RPMI8226 (cell line): ENCODE results near the gene PLVAP.
A peak's percentile ranks its signal among the peaks of the same experiment; 100 is the strongest.

Source experiments
- DNase-seq: peaks from one replicate; pipeline ENCODE4 v3.0.0-alpha.2; 2015

Gene PLVAP, protein sequence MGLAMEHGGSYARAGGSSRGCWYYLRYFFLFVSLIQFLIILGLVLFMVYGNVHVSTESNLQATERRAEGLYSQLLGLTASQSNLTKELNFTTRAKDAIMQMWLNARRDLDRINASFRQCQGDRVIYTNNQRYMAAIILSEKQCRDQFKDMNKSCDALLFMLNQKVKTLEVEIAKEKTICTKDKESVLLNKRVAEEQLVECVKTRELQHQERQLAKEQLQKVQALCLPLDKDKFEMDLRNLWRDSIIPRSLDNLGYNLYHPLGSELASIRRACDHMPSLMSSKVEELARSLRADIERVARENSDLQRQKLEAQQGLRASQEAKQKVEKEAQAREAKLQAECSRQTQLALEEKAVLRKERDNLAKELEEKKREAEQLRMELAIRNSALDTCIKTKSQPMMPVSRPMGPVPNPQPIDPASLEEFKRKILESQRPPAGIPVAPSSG

DNA sequence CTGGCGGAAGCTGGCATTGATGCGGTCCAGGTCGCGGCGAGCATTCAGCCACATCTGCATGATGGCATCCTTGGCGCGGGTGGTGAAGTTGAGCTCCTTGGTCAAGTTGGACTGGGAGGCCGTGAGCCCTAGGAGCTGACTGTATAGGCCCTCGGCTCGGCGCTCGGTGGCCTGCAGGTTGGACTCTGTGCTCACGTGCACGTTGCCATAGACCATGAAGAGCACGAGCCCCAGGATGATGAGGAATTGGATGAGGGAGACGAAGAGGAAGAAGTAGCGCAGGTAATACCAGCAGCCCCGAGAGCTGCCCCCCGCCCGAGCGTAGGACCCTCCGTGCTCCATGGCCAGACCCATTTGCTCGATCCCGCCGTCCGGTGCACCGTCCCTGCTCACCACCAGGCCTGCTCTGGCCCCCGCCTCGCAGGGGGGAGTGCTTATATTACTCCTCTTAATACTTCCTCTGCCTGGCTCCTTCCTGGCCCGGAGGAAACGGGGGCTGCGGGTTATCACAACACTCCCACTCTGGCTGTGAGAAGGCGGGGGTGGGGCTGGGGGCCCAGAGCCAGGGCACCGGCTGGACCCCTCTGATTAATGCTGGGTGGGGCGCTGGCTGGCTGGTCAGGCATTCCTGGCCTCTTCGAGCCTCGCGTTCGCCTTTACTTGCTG, at the start of gene PLVAP:
Gene PLVAP, minus strand, starts transcription at position 408 of the 666 bp plus-strand sequence. Its CDS starts 54 bp downstream, at position 354.
- no peak for DNase-seq

DNA sequence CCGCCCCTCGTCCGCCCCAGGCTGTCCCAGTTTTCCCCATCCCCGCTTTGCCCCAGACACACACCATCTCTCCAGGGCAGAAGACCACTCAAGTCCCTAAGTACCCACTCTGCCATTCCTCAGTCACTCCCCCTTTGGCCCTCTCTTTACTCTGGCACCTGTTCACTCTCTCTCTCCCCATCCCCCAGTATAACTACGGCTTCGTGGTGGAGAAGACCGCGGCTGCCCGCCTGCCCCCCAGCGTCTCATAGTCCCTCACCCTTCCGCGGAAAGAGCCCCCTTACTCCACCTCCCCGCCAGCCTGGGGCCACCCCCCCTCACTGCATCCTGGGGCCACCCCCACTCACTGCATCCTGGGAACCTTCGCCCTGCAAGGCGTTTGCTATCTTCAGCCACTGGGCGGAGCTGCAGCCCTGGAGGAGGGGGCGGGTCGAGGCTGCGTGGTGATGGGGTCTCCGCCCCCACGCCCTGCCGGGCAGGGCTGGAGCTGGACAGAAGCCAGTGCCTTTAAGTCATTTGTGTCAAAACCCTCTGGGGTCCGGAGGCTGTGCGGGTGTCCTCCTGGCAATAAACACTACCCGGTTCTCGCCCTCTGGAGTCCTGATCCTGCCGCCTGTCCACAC, 47.7 kb upstream of the PLVAP start:
- peak; percentile 35 for DNase-seq

DNA sequence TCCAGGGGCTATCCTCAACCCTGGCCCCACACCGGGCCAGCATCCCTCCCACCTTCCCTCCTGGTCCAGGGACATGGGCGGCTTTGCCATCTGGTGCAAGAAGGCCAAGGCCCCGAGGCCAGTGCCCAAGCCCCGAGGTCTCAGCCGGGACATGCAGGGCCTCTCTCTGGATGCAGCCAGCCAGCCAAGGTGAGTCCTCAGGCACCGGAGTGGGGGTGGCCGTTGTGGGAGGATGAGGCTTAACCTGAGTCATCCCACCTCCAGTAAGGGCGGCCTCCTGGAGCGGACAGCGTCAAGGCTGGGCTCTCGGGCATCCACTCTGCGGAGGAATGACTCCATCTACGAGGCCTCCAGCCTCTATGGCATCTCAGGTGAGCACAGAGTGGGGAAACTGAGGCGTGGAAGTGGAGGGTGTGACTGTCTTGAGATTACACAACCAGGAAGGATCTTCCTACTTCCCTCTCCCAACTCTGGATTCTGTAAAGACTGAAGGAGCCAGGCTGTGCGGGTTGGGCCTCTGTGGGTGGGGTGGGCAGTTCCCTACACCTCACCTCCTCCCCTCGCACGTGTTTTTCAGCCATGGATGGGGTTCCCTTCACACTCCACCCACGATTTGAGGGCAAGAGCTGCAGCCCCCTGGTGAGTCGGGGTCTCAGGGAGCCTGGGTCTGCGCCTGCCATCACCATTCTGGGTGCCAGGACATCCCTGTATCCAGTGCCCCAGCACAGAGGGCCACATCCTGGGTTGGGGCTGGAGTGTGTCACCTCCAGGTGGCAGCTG, 46.5 kb upstream of the PLVAP start:
- no peak for DNase-seq

DNA sequence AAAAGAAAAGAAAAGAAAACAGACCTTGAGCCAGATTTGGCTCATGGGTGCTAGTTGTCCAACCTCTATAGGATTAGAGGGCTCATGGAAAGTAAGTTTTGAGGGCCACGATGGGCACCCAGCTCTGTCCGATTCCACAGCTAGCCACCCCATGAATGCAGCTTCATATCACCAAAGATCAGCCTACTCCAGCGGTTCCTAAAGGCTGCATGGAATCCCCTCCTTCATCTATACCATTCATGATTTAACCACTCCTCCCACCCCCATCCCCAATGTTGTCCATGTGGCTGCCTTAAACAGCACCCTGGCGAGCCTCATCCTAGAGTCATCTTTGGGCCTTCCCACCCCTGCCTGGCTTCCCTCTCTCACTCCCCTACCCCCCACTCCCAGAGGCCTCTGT, 44.8 kb upstream of the PLVAP start:
- DNase-seq: no peak

DNA sequence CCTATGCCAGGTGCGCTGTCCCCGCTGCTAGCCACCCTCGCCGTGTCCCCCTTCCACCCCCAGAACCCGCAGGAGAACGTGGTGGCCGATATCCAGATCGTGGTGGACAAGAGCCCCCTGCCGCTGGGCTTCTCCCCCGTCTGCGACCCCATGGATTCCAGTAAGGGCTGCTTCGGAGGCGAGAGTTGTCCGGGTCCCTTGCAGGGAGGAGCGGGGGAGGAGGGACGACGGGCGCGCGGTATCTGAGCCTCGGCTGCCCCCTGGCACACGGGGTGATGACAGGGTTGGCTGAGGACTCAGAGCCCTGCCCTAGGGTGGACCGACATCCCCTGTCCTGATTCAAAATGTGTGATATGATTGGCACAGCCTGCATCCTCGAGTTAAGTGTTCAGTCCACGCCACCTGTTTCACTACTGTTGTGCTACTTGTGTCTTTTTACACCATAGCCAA, 43.4 kb upstream of the PLVAP start:
- peak; percentile 69 for DNase-seq

DNA sequence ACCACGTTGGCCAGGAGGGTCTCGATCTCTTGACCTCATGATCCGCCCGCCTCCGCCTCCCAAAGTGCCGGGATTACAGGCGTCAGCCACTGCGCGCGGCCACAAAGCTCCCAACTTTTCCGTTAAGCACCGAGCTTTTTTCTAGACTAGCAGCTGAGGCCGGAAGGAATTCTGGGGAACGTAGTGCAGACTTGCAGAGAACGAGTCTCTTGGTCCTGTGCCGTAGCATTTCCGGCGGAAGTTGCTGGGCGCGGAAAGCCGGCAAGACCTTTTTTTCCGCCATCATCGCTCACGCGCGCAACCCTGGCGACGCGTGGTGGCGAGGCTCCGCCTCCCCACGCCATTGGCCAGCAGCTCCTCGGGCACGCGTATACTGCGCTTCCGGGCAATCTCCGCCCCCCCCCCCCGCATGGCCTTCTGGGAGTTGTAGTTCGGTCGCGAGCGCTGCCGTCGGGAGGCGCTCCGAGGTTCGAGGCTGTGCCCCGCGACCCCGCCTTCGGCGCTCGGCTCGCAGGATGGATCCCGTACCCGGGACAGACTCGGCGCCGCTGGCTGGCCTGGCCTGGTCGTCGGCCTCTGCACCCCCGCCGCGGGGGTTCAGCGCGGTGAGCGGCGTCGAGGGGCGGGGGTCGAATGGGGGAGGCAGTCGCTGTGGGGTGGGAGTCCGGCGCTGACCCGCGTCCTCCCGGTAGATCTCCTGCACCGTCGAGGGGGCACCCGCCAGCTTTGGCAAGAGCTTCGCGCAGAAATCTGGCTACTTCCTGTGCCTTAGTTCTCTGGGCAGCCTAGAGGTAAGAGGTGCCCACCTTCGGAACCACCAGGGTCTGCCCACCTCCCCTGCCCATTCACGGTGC, 42.7 kb upstream of the PLVAP start, which contains the start of gene MVB12A:
Gene MVB12A, plus strand, starts transcription at position 427 of the 854 bp plus-strand sequence. Its CDS starts 89 bp downstream, at position 516.
- DNase-seq: peak; percentile 99

DNA sequence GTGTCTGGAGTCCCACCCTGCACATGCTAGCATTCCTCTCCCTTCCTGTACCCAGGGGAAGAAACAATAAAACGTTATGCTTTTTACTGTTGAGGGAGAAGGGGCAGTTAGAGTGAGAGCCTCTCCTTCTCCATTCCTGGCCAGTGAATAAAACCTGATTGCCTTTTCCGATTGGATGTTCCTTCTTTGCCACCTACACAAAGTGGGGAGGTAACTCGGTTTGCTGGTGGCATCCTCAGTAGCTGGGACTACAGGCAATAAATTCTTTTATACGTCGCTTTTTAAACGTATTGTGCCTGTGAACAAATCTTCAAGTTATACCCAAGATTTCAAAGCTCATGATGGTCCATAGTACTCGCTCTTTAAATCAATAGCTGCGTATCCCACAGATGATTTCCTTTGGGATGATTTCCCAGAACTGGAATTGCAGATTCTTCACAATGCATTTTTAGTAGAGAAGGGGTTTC, 42.0 kb upstream of the PLVAP start:
- DNase-seq: peak; percentile 24

DNA sequence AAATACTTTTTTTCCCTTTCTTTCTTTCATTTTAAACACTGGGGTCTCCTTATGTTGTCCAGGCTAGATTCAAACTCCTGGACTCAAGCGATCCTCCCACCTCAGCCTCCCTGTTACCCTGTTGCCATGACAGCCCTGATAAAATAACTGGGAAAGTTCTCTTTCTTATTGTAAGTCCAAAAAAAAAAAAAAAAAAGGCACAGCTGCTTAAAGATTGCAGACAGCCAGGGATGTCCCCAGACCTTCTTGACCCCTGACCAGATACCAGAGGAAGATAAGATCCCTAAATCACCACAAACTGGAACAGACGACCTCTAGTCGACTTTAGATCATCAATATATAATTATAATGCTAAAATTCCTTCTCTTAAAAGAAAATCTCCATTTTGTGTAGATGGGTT, 41.6 kb upstream of the PLVAP start:
- DNase-seq: no peak

DNA sequence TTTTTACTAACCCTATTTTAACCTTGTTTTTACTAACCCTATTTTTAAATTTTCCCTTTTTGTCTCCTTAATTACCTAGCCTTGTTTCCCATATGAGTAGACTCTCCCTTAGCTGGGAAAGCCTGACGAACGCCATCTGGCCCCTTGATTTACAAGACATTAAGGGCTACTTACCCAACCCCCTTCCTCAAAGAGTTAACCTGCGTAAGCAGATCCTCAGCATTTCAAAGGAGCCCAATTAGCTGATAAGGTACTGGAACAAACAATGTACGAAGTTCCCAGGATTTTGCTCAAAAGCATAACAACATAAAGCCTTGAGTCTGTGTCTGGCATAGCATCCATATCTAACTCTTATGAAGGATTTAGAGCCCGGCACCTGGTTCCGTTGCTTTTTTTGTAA, 38.0 kb upstream of the PLVAP start:
- DNase-seq: no peak

DNA sequence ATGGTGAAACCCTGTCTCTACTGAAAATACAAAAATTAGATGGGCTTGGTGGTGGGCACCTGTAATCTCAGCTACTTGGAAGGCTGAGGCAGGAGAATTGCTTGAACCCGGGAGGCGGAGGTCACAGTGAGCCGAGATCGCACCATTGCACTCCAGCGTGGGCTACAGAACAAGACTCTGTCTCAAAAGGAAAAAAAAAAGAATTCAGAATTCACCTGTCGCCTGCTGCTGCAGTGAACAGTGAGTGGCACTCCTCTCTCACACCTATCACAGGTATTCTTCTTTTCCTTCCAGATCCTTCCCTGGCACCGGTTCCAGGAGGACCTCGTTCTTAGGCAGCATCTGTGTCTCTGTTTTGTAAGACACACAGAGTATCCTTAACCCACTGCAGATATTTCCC, 37.0 kb upstream of the PLVAP start:
- no peak for DNase-seq

DNA sequence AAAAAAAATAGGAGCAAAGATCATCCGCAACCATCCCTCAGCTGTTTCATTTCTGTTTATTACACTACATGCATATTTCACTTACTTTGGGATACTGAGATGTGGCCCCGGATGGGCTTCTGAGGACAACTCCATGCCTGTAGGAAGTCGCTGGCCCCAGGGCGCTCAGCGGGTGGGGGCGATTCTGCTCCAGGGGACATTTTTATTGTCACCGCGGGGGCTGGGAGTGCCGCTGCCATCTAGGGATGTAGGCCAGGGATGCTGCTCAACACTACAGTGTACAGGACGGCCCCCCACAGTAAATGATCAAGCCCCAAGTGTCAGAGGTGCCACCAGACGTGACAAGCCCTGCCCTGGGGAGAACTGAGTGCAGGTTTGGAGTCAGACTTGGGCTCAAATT, 34.7 kb upstream of the PLVAP start:
- no peak for DNase-seq

DNA sequence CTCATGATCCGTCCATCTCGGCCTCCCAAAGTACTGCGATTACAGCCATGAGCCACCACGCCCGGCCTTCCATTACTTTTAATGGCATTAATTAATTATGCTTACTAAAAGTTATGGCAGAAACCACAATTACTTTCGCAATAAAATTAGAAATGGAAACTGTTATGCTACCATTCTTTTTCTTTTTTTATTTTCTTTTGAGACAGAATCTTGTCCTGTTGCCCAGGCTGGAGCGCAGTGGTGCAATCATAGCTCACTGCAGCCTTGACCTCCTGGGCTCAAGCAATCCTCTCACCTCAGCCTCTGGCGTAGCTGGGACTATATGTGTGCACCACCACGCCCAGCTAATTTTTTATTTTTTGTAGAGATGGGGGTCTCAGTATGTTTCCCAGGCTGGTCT, 32.8 kb upstream of the PLVAP start:
- no peak for DNase-seq

DNA sequence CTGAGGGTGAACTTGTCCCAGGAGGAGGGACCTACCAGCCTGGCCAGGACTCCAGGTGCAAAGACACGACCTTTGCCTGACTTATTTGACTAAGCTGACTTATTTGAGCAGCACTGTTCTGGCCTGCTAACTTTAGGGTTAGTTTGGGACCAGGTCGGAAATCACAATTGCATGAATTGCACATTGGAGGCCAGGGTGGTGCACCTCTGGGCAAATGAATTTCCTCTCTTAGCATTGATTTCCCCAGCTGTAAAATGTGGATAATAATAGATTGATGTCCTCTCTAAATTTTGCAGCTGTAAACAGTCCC, 29.7 kb upstream of the PLVAP start:
- peak; percentile 74 for DNase-seq

DNA sequence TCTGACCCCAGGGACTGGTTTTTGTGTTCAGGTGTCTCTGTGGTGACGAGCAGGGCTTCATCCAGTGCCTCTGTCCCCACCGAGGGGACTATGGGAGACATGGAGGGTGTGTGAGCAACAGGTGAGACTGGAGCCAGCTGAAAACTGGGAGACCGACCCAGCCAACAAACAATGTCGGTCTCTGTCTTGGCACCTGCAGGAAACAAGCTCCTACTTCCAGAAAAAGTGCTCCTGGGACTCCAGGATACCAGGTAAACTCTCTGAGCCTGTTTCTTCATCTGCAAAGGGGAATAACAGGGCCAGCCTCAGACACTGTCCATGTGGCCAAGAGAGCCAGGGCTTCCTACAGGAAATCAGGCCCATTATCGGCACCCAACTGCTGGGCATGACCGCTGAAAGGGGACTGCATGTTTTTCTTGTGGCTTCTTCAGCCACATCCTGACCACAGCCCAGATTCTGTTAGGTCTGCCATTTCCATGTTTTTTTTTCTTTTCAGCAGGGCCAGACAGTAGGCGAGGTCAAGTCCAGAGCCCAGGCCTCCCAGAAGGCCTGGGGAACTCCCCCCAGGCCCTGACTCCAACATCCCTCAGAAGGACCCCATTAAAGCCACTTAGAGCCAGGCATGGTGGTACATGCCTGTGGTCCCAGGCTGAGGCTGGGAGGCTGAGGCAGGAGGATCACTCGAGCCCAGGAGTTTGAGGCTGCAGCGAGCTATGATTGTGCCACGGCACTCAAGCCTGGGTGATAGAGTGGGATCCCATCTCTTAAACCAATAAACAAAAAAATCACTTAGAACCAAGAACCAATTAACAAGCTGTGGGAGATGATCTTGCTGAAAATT, 29.1 kb upstream of the PLVAP start:
- DNase-seq: peak; percentile 77

DNA sequence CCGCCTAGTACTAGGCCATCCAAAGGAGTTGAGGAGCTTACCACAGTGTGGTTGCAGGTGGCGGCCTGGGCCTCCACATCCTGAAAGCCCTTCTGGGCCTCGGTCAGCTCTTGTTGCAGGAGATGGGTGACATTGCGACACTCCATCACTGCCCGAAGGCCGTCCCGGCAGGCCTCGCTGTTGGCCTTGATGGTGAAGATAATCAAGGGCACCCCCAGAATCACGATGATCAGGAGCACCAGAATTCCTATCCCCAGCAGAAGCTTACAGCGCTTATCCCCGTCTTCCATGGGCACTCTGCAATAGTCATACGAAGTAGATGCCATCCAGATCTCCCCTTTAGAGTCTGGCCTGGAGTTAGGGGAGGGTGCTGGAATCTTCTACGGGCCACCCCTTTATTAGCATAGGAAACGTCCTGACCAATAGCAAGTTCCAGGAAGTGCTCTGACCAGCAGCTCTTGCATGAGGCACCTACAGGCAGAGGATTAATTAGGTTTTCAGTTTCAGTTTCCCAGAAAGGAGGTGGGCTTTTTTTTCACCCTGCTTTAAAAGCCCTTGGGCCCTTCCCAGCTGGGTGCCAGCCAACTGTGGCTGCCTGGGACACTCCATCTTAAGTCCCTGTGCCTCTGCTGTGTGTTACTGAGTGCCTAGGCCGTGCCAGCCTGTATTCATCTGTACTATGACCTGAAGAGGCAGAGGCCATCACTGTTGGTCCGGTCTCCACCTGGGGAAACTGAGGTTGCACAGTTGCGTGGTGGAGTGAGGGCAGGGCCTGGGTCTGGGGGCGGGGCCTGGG, 28.3 kb upstream of the PLVAP start, which contains the start of gene BST2:
Gene BST2, minus strand, starts transcription at position 381 of the 796 bp plus-strand sequence. Its CDS starts 55 bp downstream, at position 326.
- DNase-seq: peak; percentile 93

DNA sequence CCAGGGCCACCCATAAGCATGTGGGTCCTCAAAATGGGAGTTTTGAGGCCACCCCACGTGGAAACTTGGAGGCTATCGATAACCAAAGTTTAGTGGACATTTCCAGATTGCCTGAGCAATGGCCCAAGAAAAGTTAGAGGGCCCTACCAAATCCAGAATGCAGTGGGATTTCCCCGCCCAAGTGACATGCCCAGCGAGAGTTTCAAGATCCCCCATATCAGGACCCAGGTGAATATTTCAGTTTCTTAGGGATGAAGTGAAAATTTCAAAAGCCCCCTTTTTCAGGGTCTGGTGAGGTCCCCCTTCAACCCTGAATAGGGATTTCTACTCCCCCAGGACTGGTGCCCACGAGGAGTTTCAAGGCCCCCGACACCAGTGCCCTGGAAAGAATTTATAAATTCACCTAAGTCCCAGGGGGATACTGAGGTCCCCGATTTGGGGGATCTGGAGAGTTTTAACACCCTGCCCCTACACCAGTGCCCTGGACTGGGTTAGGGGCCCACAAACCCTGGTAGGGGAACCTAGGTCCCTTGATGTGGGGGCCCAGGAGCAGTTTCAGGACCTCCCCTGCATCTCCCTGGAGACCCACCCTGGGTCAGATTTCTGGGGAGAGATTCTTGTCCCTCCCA, 27.6 kb upstream of the PLVAP start:
- DNase-seq: no peak

DNA sequence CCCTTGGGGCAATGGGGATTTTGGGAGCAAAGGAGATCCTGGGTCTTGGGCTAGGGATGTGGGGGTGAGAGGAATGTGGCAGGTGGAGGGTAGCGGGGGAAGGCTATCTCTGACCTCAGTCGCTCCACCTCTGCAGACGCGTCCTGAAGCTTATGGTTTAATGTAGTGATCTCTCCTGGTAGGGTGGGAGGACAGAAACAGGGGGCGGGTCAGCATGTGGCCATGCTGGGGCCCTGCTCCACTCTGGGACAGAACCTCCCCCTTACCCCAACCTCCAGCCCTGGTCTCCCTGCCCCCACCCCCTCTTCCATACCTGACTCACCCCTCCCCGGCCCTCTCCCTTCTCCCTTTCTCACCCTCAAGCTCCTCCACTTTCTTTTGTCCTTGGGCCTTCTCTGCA, 26.9 kb upstream of the PLVAP start:
- DNase-seq: peak; percentile 19

DNA sequence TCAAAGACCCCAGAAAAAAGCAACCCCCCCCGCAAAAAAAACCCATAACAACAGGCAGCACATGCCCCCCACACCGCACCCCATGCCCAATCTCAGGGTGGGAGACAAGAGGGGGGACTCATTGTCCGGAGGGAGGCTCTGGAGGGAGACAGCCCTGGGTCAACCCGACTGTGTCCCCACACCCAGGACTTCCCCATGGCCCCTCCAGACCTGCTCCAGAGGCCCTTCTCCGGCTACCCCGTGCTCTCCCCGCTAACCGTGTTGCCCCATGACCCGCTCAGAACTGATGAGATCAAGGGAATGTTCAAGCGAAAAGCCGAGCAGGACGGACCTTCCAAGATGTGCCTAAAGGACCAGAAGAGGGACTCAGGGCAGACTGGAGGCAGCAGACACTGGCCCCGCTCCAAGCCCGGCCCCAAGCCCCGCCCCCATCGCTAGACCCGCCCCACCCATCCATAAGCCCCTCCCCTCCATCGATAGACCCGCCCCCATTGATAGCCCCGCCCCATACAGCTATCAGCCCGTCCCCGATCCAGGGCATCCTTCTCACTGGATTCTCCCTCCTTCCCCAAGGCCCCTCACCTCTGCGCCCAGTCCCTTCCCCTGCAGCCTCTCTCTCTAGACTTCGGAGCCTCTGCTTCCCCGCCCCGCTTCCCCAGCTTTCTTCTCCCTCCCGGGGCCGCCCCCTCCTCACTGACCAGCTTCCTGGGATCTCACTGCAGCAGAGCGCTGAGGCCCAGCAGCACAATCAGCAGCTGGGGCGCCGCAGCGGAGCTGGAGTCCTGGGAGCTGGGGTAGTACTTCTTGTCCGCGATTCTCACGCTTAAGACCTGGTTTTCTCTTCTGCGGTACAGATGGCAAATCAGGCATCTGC, 26.1 kb upstream of the PLVAP start:
- peak; percentile 29 for DNase-seq
